Esophagus muscularis mucosa (tissue), 4 donors: ENCODE measurements around the gene TTC39C. TPM values are rescaled to one million over a fixed set of nuclear protein-coding genes. Genes with fewer than 3 reads are reported as not detected.
A peak's percentile ranks its signal among the peaks of the same experiment; 100 is the strongest.
"Not testable (repeated sequence)": the region's sequence is repeated elsewhere in the genome, so short reads cannot be mapped to it uniquely, and the experiment has no call there.

Experiments used
- DNase-seq: peaks from one replicate; pipeline ENCODE4 v3.0.0-alpha.2; 2017; ENCODE audit errors: extremely low spot score
- H3K27ac ChIP-seq, 4 donors: fragments of 200-600 bp; sonication (generic); replicated peaks in 1 of 4; 1 replicate in 3 of 4; 2 replicates in 1 of 4; pipeline ENCODE4 v1.5.1; 2016 to 2019; ENCODE audit warnings: mild to moderate bottlenecking in 1 of 4
- H3K27me3 ChIP-seq, 4 donors: fragments of 200-600 bp; sonication (generic); one replicate each; pipeline versions ENCODE4 v1.5.1 to v1.6.0; 2016 to 2019
- H3K36me3 ChIP-seq, 4 donors: fragments of 200-600 bp; sonication (generic); one replicate each; pipeline ENCODE4 v1.5.1; 2016 to 2019
- H3K4me1 ChIP-seq, 4 donors: fragments of 200-600 bp; sonication (generic); one replicate each; pipeline ENCODE4 v1.5.1; 2016 to 2019
- H3K4me3 ChIP-seq, 4 donors: fragments of 200-600 bp; sonication (generic); 1 replicate in 2 of 4; 2 replicates in 2 of 4; pipeline ENCODE4 v1.5.1; 2016 to 2019; ENCODE audit warnings: mild to moderate bottlenecking in 4 of 4, moderate library complexity in 1 of 4
- H3K9me3 ChIP-seq, 4 donors: fragments of 200-600 bp; sonication (generic); 1 replicate in 3 of 4; 2 replicates in 1 of 4; pipeline ENCODE4 v1.5.1; 2016 to 2019
- CTCF ChIP-seq, 3 experiments: fragments of 200-600 bp in 2 of 3; fragments of 450-650 bp in 1 of 3; sonication (generic) in 2 of 3; IDR thresholded peaks; one replicate each; pipeline ENCODE4 v1.5.1; 2017 to 2019; ENCODE audit warnings: antibody characterized with exemption in 3 of 3, mild to moderate bottlenecking in 2 of 3, moderate library complexity in 1 of 3
- EP300 ChIP-seq: sonication (generic); formaldehyde crosslinking; IDR thresholded peaks from one replicate; pipeline ENCODE4 v1.6.1; 2017; ENCODE audit warnings: antibody characterized with exemption
- POLR2A ChIP-seq: fragments of 450-650 bp; IDR thresholded peaks from one replicate; pipeline ENCODE4 v1.6.1; 2017; ENCODE audit warnings: antibody characterized with exemption, moderate library complexity, mild to moderate bottlenecking, low read depth
- POLR2AphosphoS5 ChIP-seq, 2 donors: sonication (generic); formaldehyde crosslinking; IDR thresholded peaks; one replicate each; pipeline ENCODE4 v1.6.1; 2017; ENCODE audit warnings: antibody characterized with exemption in 2 of 2
- WGBS: methylation state at CpG from one replicate; pipeline ENCODE4 v1.1.5; 2018; 5-methylcytosine and 5-hydroxymethylcytosine counted together
- intact Hi-C: fragments of 100-400 bp; cut with DNase I; formaldehyde crosslinking; loops from one replicate; pipeline ENCODE4 v1.15.1; 2023
- total RNA-seq, 4 donors: library from RNA; depleted of rRNA; stranded (reverse); fragments of >200 nt; gene quantifications; one replicate each; pipeline versions ENCODE4 v1.1.0 to v1.2.1, GENCODE V29; 2016

Gene TTC39C
- total RNA-seq, 4 donors from 2014 or later = 32.3 to 45.4 (median 34.8) TPM

- intact Hi-C loops = no loop called here
- Histone ChIP-seq H3K9me3 (no peaks in the 10 kb centered on the region), H3K4me3 (no peak overlapping the region), H3K27ac (no peak overlapping the region), H3K27me3 (no peaks in the 10 kb centered on the region), H3K4me1 (peaks cover 0 to 18% (median 17%) of the 10 kb centered on the region in 4 donors), H3K36me3 (peaks cover 0 to 10% (median 3%) of the 10 kb centered on the region in 4 donors)
- 90% methylated on average over 3 of the region's 3 CpGs for WGBS
- TF ChIP-seq CTCF (IDR thresholded peaks at IDR 0.05) = no peak
- TF ChIP-seq POLR2AphosphoS5 (IDR thresholded peaks at IDR 0.05) = no peak
- TF ChIP-seq POLR2A = no peak
- no peak for TF ChIP-seq EP300
- no peak for DNase-seq
These were observed 122.4 kb downstream of the TTC39C start for GRCh38 chr18:24136967-24137373.

GRCh38 chr18:24138409-24138788, 123.8 kb downstream of the TTC39C start:
- H3K4me1 ChIP-seq = peaks cover 0 to 18% (median 17%) of the 10 kb centered on the region in 4 donors
- H3K9me3 ChIP-seq = no peaks in the 10 kb centered on the region
- peak overlapping the region; percentile 58 to 75 (median 63) for H3K4me3 ChIP-seq
- TF ChIP-seq POLR2A (no peak), EP300 (no peak), POLR2AphosphoS5 (IDR thresholded peaks at IDR 0.05) (no peak), CTCF (IDR thresholded peaks at IDR 0.05) (no peak)
- no peak for DNase-seq
- no peaks in the 10 kb centered on the region for H3K27me3 ChIP-seq
- H3K36me3 ChIP-seq = no peaks in the 10 kb centered on the region
- WGBS = 36% methylated on average over 7 of the region's 7 CpGs
- H3K27ac ChIP-seq = peak overlapping the region; percentile 48 to 68 (median 56)
- intact Hi-C loops = no loop called here

- Histone ChIP-seq H3K4me3 (peak within 1 kb of the TSS; percentile 58 to 75 (median 63)), H3K9me3 (no peaks in the 10 kb centered on the region), H3K27me3 (no peaks in the 10 kb centered on the region), H3K27ac (peak within 1 kb of the TSS; percentile 48 to 68 (median 56)), H3K4me1 (peaks cover 0 to 18% (median 17%) of the 10 kb centered on the region in 4 donors), H3K36me3 (no peaks in the 10 kb centered on the region)
- TF ChIP-seq POLR2AphosphoS5 (IDR thresholded peaks at IDR 0.05) = peak; percentile 70 to 91
- peak; percentile 20 for TF ChIP-seq POLR2A
- TF ChIP-seq EP300 = no peak
- WGBS = under 1% methylated on average over 30 of the region's 63 CpGs
- peak; percentile 93 for DNase-seq
- intact Hi-C loops = no loop called here
These were observed 124.4 kb downstream of the TTC39C start, which contains the start of gene CABYR for GRCh38 chr18:24138789-24139616. Gene CABYR (plus strand): TSS chr18:24139062. CDS start chr18:24143115, 4,053 bp downstream.

GRCh38 chr18:24140697-24141096, 126.1 kb downstream of the TTC39C start:
- intact Hi-C loops = no loop called here
- H3K27me3 ChIP-seq = no peaks in the 10 kb centered on the region
- no peaks in the 10 kb centered on the region for H3K36me3 ChIP-seq
- TF ChIP-seq POLR2AphosphoS5 (IDR thresholded peaks at IDR 0.05) = no peak
- no peak for TF ChIP-seq CTCF (IDR thresholded peaks at IDR 0.05)
- TF ChIP-seq POLR2A = no peak
- TF ChIP-seq EP300 = no peak
- H3K4me3 ChIP-seq = no peak overlapping the region
- peaks cover 0 to 18% (median 17%) of the 10 kb centered on the region in 4 donors for H3K4me1 ChIP-seq
- no peaks in the 10 kb centered on the region for H3K9me3 ChIP-seq
- 94% methylated on average over 2 of the region's 2 CpGs for WGBS
- no peak overlapping the region for H3K27ac ChIP-seq
- no peak for DNase-seq

- Histone ChIP-seq H3K9me3 (no peaks in the 10 kb centered on the region), H3K4me3 (no peak overlapping the region), H3K4me1 (peaks cover 0 to 18% (median 17%) of the 10 kb centered on the region in 4 donors), H3K27me3 (no peaks in the 10 kb centered on the region), H3K27ac (no peak overlapping the region), H3K36me3 (no peaks in the 10 kb centered on the region)
- no peak for TF ChIP-seq POLR2AphosphoS5 (IDR thresholded peaks at IDR 0.05)
- TF ChIP-seq POLR2A = no peak
- TF ChIP-seq EP300 = no peak
- no peak for TF ChIP-seq CTCF (IDR thresholded peaks at IDR 0.05)
- intact Hi-C loops = no loop called here
- no peak for DNase-seq
These were observed 127.8 kb downstream of the TTC39C start for GRCh38 chr18:24142376-24142775.

- no CpG with 5 or more reads among the region's 28 CpGs for WGBS
- H3K27ac ChIP-seq, H3K27me3 ChIP-seq, intact Hi-C loops, H3K4me3 ChIP-seq, H3K4me1 ChIP-seq, DNase-seq, H3K9me3 ChIP-seq: not testable (repeated sequence)
- peaks cover 0 to 24% (median 10%) of the 10 kb centered on the region in 4 donors for H3K36me3 ChIP-seq
These were observed 135.0 kb downstream of the TTC39C start for GRCh38 chr18:24149591-24149990.
